Measurements from ENCODE around the gene TRAPPC8. TPM values are rescaled to one million over a fixed set of nuclear protein-coding genes. Genes with fewer than 3 reads are reported as not detected.

Gene TRAPPC8
- total RNA-seq, 1 donor from 2014 or later, result 31.5 TPM

DNA sequence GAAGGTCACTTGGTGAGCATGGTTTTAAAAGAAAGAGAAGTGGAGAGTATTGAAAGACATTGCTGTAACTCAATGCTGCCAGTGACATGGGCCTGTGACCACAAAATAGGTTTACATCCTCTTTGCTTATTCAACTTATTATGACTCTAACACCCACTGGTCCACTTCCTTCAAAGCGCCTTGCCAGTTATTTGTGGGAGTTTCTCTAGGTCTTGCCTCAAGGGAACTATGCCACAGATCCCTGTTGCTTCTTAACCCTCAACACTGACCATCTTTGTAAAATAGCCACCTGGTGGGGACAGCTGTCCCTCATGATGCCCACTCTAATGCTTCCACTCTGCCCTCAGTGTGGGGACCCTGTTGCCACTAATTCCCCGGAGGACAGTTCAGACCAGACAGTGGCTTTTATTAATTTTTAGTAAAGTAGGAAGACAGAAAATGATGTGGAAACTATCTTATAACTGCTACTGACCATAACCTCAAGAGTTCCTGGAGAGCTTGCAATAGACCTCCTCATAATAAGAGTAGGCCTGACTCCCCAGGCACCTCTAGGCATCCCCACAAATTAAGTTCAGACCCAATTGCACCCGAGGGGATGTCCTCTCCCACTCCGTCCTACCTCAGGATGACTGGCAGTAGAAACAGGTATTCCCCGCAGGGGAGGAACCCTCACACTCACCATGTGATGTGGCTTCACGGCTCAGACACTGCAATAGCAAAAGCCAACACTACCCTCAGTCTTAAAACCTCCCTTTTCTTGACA is 150.9 kb downstream of the TRAPPC8 start:
- H3K36me3 Mint-ChIP-seq (ENCODE audit: low read depth, unreplicated experiment), result no peaks in the 10 kb centered on the region
- peaks cover 3% of the 10 kb centered on the region for H3K27me3 Mint-ChIP-seq (ENCODE audit: low read depth, unreplicated experiment)
- Histone ChIP-seq H3K9ac (ENCODE audit: low read length) (no peak overlapping the region), H3K4me1 (ENCODE audit: insufficient read depth, low read length) (no peaks in the 10 kb centered on the region), H3K4me2 (ENCODE audit: low read length) (no peak overlapping the region), H3K36me3 (ENCODE audit: insufficient read depth, low read length) (no peaks in the 10 kb centered on the region), H3K27me3 (ENCODE audit: insufficient read depth, low read length) (no peaks in the 10 kb centered on the region), H3K27ac (ENCODE audit: low read depth, low read length) (no peak overlapping the region), H3K79me2 (ENCODE audit: insufficient read depth, low read length) (no peaks in the 10 kb centered on the region), H3K4me3 (ENCODE audit: insufficient read depth, low read depth, low read length) (no peak overlapping the region), H2AFZ (ENCODE audit: low read depth, low read length) (no peak overlapping the region), H3K9me3 (ENCODE audit: insufficient read depth, low read depth, low read length) (no peaks in the 10 kb centered on the region), H4K20me1 (ENCODE audit: insufficient read depth, low read length) (no peaks in the 10 kb centered on the region)
- H3K4me3 Mint-ChIP-seq (ENCODE audit: unreplicated experiment), result no peak overlapping the region
- DNase-seq (ENCODE audit: low read depth), result no peak
- FAIRE-seq, result no peak
- H3K4me1 Mint-ChIP-seq (ENCODE audit: low read depth, unreplicated experiment), result no peaks in the 10 kb centered on the region
- no peaks in the 10 kb centered on the region for H3K9me3 Mint-ChIP-seq (ENCODE audit: unreplicated experiment)
- TF ChIP-seq, protein P1, sequence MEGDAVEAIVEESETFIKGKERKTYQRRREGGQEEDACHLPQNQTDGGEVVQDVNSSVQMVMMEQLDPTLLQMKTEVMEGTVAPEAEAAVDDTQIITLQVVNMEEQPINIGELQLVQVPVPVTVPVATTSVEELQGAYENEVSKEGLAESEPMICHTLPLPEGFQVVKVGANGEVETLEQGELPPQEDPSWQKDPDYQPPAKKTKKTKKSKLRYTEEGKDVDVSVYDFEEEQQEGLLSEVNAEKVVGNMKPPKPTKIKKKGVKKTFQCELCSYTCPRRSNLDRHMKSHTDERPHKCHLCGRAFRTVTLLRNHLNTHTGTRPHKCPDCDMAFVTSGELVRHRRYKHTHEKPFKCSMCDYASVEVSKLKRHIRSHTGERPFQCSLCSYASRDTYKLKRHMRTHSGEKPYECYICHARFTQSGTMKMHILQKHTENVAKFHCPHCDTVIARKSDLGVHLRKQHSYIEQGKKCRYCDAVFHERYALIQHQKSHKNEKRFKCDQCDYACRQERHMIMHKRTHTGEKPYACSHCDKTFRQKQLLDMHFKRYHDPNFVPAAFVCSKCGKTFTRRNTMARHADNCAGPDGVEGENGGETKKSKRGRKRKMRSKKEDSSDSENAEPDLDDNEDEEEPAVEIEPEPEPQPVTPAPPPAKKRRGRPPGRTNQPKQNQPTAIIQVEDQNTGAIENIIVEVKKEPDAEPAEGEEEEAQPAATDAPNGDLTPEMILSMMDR (IDR thresholded peaks at IDR 0.05; ENCODE audit: insufficient read depth, low read depth, low read length), result no peak
- TF ChIP-seq EZH2 (IDR thresholded peaks at IDR 0.05; ENCODE audit: insufficient read depth, low read length), result no peak
- H3K27ac Mint-ChIP-seq (ENCODE audit: unreplicated experiment), result no peak overlapping the region

DNA sequence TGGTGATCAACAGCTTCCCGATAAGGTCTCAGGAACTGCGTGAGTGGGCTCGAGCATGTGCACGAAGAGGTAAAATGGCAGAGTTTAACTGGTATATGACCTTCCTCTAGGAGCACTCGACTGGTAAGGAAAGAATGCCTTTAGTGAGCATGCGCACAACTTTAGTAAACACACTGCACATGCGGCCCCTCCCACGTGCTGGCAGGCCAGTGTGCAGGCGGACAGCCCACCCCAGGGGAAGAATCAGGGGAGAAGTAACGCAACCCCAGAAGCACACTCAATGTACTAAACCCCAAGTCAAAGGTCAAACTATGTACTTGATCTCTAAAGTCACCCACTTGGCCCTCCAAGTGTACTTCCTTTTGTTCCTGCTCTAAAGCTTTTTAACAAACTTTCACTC is 153.5 kb downstream of the TRAPPC8 start:
- Mint-ChIP-seq H3K4me3 (ENCODE audit: unreplicated experiment) (no peak overlapping the region), H3K27ac (ENCODE audit: unreplicated experiment) (no peak overlapping the region), H3K9me3 (ENCODE audit: unreplicated experiment) (no peaks in the 10 kb centered on the region), H3K4me1 (ENCODE audit: low read depth, unreplicated experiment) (no peaks in the 10 kb centered on the region), H3K27me3 (ENCODE audit: low read depth, unreplicated experiment) (peaks cover 3% of the 10 kb centered on the region), H3K36me3 (ENCODE audit: low read depth, unreplicated experiment) (no peaks in the 10 kb centered on the region)
- no peak overlapping the region for H3K4me3 ChIP-seq (ENCODE audit: insufficient read depth, low read depth, low read length)
- no peaks in the 10 kb centered on the region for H3K4me1 ChIP-seq (ENCODE audit: insufficient read depth, low read length)
- no peaks in the 10 kb centered on the region for H3K9me3 ChIP-seq (ENCODE audit: insufficient read depth, low read depth, low read length)
- no peak overlapping the region for H3K4me2 ChIP-seq (ENCODE audit: low read length)
- no peaks in the 10 kb centered on the region for H4K20me1 ChIP-seq (ENCODE audit: insufficient read depth, low read length)
- TF ChIP-seq EZH2 (IDR thresholded peaks at IDR 0.05; ENCODE audit: insufficient read depth, low read length), result no peak
- TF ChIP-seq, protein P1 (IDR thresholded peaks at IDR 0.05; ENCODE audit: insufficient read depth, low read depth, low read length), result no peak
- FAIRE-seq, result no peak
- H3K9ac ChIP-seq (ENCODE audit: low read length), result no peak overlapping the region
- H3K27ac ChIP-seq (ENCODE audit: low read depth, low read length), result no peak overlapping the region
- H3K36me3 ChIP-seq (ENCODE audit: insufficient read depth, low read length), result no peaks in the 10 kb centered on the region
- no peaks in the 10 kb centered on the region for H3K79me2 ChIP-seq (ENCODE audit: insufficient read depth, low read length)
- no peak overlapping the region for H2AFZ ChIP-seq (ENCODE audit: low read depth, low read length)
- DNase-seq (ENCODE audit: low read depth), result no peak
- no peaks in the 10 kb centered on the region for H3K27me3 ChIP-seq (ENCODE audit: insufficient read depth, low read length)

DNA sequence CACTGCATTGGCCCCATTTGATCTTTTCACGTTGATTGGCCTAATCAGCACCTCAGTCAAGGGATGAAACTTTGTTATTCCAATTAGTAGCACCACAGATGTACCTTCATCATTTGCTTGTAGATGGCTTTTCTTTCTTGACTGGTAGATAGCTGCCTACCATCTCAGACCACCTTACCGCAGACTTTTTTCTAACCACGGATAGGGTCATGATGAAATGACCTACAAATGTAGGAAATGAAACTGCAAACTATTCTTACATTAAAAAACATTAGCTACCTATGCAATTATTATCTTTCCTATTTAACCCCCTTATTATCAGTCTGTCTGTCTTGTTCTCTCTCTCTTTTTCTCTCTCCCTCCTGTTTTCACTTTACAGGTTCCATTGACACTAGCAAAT is 159.9 kb downstream of the TRAPPC8 start:
- H3K4me1 Mint-ChIP-seq (ENCODE audit: low read depth, unreplicated experiment), result no peaks in the 10 kb centered on the region
- H3K4me2 ChIP-seq (ENCODE audit: low read length), result no peak overlapping the region
- TF ChIP-seq, protein P1 (IDR thresholded peaks at IDR 0.05; ENCODE audit: insufficient read depth, low read depth, low read length), result no peak
- TF ChIP-seq EZH2 (IDR thresholded peaks at IDR 0.05; ENCODE audit: insufficient read depth, low read length), result no peak
- H3K9me3 ChIP-seq (ENCODE audit: insufficient read depth, low read depth, low read length), result peaks cover 2% of the 10 kb centered on the region
- no peak for DNase-seq (ENCODE audit: low read depth)
- no peak overlapping the region for H3K9ac ChIP-seq (ENCODE audit: low read length)
- no peaks in the 10 kb centered on the region for H3K4me1 ChIP-seq (ENCODE audit: insufficient read depth, low read length)
- no peak overlapping the region for H3K27ac ChIP-seq (ENCODE audit: low read depth, low read length)
- H3K27me3 ChIP-seq (ENCODE audit: insufficient read depth, low read length), result no peaks in the 10 kb centered on the region
- H3K36me3 Mint-ChIP-seq (ENCODE audit: low read depth, unreplicated experiment), result no peaks in the 10 kb centered on the region
- no peaks in the 10 kb centered on the region for H3K36me3 ChIP-seq (ENCODE audit: insufficient read depth, low read length)
- H3K4me3 ChIP-seq (ENCODE audit: insufficient read depth, low read depth, low read length), result no peak overlapping the region
- no peak for FAIRE-seq
- H3K27me3 Mint-ChIP-seq (ENCODE audit: low read depth, unreplicated experiment), result no peaks in the 10 kb centered on the region
- no peak overlapping the region for H3K4me3 Mint-ChIP-seq (ENCODE audit: unreplicated experiment)
- H4K20me1 ChIP-seq (ENCODE audit: insufficient read depth, low read length), result no peaks in the 10 kb centered on the region
- H3K9me3 Mint-ChIP-seq (ENCODE audit: unreplicated experiment), result peaks cover 5% of the 10 kb centered on the region
- H3K27ac Mint-ChIP-seq (ENCODE audit: unreplicated experiment), result no peak overlapping the region
- no peaks in the 10 kb centered on the region for H3K79me2 ChIP-seq (ENCODE audit: insufficient read depth, low read length)
- H2AFZ ChIP-seq (ENCODE audit: low read depth, low read length), result no peak overlapping the region
